Endothelial cell (in vitro differentiated cells): ENCODE data around the gene ITLN1. TPM values are rescaled to one million over a fixed set of nuclear protein-coding genes. Genes with fewer than 3 reads are reported as not detected.
"Not testable (repeated sequence)": the region's sequence is repeated elsewhere in the genome, so short reads cannot be mapped to it uniquely, and the experiment has no call there.

Source experiments
- DNase-seq: peaks from one replicate; pipeline ENCODE4 v3.0.0; 2021; ENCODE audit warnings: low spot score
- H3K27ac Mint-ChIP-seq: one replicate; pipeline ENCODE4 v1.8.0; 2021; ENCODE audit warnings: mixed read lengths, inconsistent platforms; ENCODE audit not compliant: unreplicated experiment
- H3K27me3 Mint-ChIP-seq: one replicate; pipeline ENCODE4 v1.8.0; 2021; ENCODE audit warnings: mild to moderate bottlenecking, moderate library complexity, mixed read lengths, inconsistent platforms; ENCODE audit not compliant: unreplicated experiment
- H3K36me3 Mint-ChIP-seq: one replicate; pipeline ENCODE4 v1.8.0; 2021; ENCODE audit warnings: mild to moderate bottlenecking, low read depth, mixed read lengths, inconsistent platforms; ENCODE audit not compliant: unreplicated experiment
- H3K4me1 Mint-ChIP-seq: one replicate; pipeline ENCODE4 v1.8.0; 2021; ENCODE audit warnings: mild to moderate bottlenecking, mixed read lengths, inconsistent platforms; ENCODE audit not compliant: unreplicated experiment
- H3K4me3 Mint-ChIP-seq: one replicate; pipeline ENCODE4 v1.8.0; 2021; ENCODE audit warnings: mild to moderate bottlenecking, mixed read lengths, inconsistent platforms; ENCODE audit not compliant: unreplicated experiment
- H3K9me3 Mint-ChIP-seq: one replicate; pipeline ENCODE4 v1.8.0; 2021; ENCODE audit warnings: mixed read lengths, inconsistent platforms; ENCODE audit not compliant: unreplicated experiment
- total RNA-seq: library from RNA; stranded (reverse); fragmentation: NEBNext Ultra II Directional; extraction: Animal tissue kit (Norgen Biotek cat#: 25700); gene quantifications from one replicate; pipeline ENCODE4 v1.2.1, GENCODE V29; 2021; ENCODE audit not compliant: unreplicated experiment
- TF ChIP-seq, protein P1 (sequence below): fragments of 200-600 bp; sonication (generic); IDR thresholded peaks from one replicate; pipeline ENCODE4 v1.5.0; 2021; ENCODE audit warnings: antibody characterized with exemption; ENCODE audit not compliant: unreplicated experiment

The ITLN1 gene
- total RNA-seq, 1 donor from 2014 or later, result not detected

DNA sequence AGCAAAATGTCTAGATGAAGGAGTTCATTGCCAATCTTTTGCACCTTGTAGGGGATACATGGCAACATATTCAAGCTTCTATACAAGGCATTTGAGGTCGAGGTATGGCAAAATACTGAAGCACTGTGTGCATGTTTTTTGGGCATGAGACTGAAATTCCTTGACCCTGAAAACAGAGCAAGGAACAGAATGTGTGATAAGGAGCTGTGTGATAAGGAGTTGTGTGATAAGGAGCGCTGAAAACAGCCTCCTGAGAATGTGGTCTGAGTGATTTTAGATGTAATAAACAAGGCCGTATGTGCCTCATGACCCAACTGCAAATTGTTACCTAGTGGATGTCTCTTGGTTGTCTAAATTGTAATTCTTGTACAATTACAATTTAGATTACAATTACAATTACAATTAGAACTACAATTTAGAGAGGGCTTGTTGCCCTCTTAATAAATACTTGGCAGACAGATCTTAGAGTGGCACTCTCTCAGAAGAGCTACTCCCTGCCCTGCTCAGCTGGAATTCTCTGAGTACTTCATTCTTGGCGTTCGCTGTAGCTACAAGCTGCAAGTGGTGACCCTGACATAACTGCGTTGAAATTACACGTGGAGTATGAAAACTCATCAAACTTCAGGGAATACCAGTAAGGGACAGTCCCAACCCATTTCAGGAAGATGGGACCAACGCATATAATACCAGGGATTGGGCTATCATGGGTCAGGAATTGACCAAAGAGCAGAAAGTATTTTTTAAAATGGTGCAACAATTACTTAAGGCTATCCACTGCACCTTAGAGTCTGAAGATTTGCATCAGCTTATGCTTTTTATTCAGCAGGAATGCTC lies 20.0 kb upstream of the ITLN1 start:
- Mint-ChIP-seq H3K36me3 (no peaks in the 10 kb centered on the region), H3K4me3 (no peak overlapping the region), H3K27ac (no peak overlapping the region), H3K9me3 (no peaks in the 10 kb centered on the region), H3K27me3 (no peaks in the 10 kb centered on the region), H3K4me1 (peaks cover 12% of the 10 kb centered on the region)
- DNase-seq, result no peak
- TF ChIP-seq, protein P1, sequence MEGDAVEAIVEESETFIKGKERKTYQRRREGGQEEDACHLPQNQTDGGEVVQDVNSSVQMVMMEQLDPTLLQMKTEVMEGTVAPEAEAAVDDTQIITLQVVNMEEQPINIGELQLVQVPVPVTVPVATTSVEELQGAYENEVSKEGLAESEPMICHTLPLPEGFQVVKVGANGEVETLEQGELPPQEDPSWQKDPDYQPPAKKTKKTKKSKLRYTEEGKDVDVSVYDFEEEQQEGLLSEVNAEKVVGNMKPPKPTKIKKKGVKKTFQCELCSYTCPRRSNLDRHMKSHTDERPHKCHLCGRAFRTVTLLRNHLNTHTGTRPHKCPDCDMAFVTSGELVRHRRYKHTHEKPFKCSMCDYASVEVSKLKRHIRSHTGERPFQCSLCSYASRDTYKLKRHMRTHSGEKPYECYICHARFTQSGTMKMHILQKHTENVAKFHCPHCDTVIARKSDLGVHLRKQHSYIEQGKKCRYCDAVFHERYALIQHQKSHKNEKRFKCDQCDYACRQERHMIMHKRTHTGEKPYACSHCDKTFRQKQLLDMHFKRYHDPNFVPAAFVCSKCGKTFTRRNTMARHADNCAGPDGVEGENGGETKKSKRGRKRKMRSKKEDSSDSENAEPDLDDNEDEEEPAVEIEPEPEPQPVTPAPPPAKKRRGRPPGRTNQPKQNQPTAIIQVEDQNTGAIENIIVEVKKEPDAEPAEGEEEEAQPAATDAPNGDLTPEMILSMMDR, result no peak

DNA sequence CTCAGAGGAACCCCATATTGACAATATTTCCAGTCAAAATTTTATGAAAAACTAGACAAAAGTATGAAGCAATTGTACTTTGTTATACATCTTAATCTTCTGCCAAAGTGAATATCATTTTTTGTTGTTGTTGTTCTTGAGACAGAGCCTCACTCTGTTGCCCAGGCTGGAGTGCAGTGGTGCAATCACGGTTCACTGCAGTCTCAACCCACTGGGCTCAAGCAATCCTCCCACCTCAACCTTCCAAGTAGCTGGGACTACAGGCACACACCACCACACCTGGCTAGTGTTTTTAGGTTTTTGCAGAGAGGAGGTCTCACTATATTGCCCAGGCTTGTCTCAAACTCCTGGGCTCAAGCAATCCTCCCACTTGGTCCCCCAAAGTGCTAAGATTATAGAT lies 17.3 kb upstream of the ITLN1 start:
- H3K4me3 Mint-ChIP-seq, H3K9me3 Mint-ChIP-seq, H3K27ac Mint-ChIP-seq, H3K36me3 Mint-ChIP-seq, DNase-seq, H3K27me3 Mint-ChIP-seq: not testable (repeated sequence)
- H3K4me1 Mint-ChIP-seq, result peaks cover 21% of the 10 kb centered on the region

DNA sequence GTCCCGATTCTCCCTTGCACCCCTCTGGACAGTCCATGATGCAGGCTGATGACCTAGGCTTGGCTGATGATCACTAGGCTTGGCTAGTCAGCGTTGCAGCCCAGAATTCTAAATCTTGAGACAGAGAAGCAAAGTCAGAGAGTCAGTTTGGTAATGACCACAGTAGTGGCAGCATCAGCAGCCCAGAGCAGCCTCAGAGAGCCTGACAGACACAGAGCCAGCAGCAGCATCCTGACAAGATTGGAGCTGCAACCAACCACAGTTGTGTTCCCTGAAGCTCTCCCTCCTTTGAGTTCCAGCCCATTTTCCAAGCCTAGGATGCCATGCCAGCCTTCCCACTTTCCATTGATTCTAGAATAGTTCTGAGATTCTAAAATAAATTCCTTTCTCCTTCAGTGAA lies 16.8 kb upstream of the ITLN1 start:
- TF ChIP-seq, protein P1, result no peak
- Mint-ChIP-seq H3K4me1 (peaks cover 24% of the 10 kb centered on the region), H3K36me3 (no peaks in the 10 kb centered on the region), H3K27me3 (no peaks in the 10 kb centered on the region), H3K9me3 (no peaks in the 10 kb centered on the region), H3K4me3 (no peak overlapping the region), H3K27ac (no peak overlapping the region)
- no peak for DNase-seq

DNA sequence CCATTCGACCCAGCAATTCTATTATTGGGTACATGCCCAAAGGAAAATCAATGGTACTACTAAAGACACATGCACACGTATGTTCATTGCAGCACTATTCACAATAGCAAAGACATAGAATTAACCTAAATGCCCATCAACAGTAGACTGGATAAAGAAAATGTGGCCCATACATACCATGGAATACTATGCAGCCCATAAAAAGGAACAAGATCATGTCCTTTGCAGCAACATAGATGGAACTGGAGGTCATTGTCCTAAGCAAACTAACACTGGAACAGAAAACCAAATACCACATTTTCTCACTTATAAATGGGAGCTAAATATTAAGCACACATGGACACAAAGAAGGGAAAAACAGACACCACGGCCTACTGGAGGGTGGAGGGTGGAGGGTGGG lies 15.7 kb upstream of the ITLN1 start:
- H3K27ac Mint-ChIP-seq, H3K4me3 Mint-ChIP-seq, H3K36me3 Mint-ChIP-seq, H3K27me3 Mint-ChIP-seq, H3K9me3 Mint-ChIP-seq, DNase-seq: not testable (repeated sequence)
- peaks cover 25% of the 10 kb centered on the region for H3K4me1 Mint-ChIP-seq

DNA sequence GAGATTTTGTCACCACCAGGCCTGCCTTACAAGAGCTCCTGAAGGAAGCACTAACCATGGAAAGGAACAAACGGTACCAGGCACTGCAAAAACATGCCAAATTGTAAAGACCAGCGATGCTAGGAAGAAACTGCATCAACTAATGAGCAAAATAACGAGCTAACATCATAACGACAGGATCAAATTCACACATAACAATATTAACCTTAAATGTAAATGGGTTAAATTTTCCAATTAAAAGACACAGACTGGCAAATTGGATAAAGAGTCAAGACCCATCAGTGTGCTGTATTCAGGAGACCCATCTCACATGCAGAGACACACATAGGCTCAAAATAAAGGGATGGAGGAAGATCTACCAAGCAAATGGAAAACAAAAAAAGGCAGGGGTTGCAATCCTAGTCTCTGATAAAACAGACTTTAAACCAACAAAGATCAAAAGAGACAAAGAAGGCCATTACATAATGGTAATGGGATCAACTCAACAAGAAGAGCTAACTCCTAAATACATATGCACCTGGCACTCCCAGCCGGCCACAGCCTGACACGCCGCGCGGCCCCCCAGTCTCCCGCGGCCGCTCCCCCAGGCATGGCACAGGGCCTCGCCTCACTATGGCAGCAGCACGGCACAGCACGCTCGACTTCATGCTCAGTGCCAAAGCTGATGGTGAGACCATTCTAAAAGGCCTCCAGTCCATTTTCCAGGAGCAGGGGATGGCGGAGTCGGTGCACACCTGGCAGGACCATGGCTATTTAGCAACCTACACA lies 9.6 kb upstream of the ITLN1 start:
- not testable (repeated sequence) for DNase-seq, H3K27me3 Mint-ChIP-seq, H3K36me3 Mint-ChIP-seq, H3K27ac Mint-ChIP-seq, H3K4me3 Mint-ChIP-seq
- H3K4me1 Mint-ChIP-seq, result peaks cover 29% of the 10 kb centered on the region
- H3K9me3 Mint-ChIP-seq, result peaks cover 14% of the 10 kb centered on the region

DNA sequence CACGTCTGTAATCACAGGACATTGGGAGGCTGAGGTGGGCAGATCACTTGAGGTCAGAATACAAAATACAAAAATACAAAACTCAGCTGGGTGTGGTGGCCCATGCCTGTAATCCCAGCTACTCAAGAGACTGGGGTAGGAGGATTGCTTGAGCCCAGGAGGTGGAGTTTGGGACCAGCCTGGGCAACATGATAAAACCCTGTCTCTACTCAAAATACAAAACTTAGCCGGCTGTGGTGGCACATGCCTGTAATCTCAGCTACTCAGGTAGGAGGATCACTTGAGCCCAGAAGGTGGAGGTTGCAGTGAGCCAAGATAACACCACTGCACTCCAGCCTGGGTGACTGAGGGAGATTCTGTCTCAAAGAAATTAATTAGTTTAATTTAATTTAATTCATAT lies 6.5 kb upstream of the ITLN1 start:
- peaks cover 3% of the 10 kb centered on the region for H3K36me3 Mint-ChIP-seq
- no peak for DNase-seq
- H3K27ac Mint-ChIP-seq, result no peak overlapping the region
- TF ChIP-seq, protein P1, result no peak
- H3K4me3 Mint-ChIP-seq, result no peak overlapping the region
- H3K4me1 Mint-ChIP-seq, result peaks cover 30% of the 10 kb centered on the region
- H3K27me3 Mint-ChIP-seq, result peaks cover 2% of the 10 kb centered on the region
- H3K9me3 Mint-ChIP-seq, result peaks cover 14% of the 10 kb centered on the region
